ENCODE results near the gene C21orf58. TPM values are rescaled to one million over a fixed set of nuclear protein-coding genes. Genes with fewer than 3 reads are reported as not detected.

C21orf58 gene
- total and polyA plus RNA-seq, 2 experiments from 2014 or later: 2.6 to 6.8 TPM

DNA sequence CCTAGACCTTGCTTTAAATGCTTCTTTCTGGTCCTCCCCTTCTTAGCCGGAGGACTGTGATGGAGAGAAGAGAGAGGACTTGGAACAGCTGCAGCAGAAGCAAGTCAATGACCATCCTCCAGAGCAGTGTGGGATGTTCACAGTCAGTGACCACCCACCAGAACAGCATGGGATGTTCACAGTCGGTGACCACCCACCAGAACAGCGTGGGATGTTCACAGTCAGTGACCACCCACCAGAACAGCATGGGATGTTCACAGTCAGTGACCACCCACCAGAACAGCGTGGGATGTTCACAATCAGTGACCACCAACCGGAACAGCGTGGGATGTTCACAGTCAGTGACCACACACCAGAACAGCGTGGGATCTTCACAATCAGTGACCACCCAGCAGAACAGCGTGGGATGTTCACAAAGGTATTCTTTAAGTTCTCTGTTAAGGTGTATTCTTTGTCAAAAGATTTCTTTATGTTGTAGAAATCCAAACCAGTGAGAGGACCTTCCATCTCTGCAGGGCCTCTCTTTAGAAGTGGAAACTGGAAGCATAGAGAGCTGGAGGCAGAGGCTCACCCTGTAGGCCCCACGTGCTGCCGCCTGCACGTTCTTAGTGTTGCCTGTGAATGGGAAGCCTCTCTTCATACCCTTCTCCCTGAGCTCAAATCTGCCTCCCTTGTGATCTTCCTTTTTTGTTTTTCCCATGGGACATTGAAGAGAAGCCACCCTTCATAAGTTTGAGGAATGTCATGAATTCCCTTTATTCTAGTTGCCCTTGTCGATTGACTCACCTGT is 10.9 kb upstream of the C21orf58 start:
- no peak for TF ChIP-seq EZH2phosphoT487 (IDR thresholded peaks at IDR 0.05; ENCODE audit: low read depth, severe bottlenecking, unreplicated experiment)
- no peak for TF ChIP-seq EZH2 (IDR thresholded peaks at IDR 0.05; ENCODE audit: borderline replicate concordance)
- Histone ChIP-seq H3K27me3 (no peaks in the 10 kb centered on the region), H3K4me1 (ENCODE audit: insufficient read depth) (no peaks in the 10 kb centered on the region), H3K79me2 (peaks cover 26% of the 10 kb centered on the region), H3K27ac (no peak overlapping the region), H4K20me1 (ENCODE audit: insufficient read depth, poor library complexity, severe bottlenecking) (no peaks in the 10 kb centered on the region), H3K9me3 (ENCODE audit: low read depth) (no peaks in the 10 kb centered on the region), H2AFZ (no peak overlapping the region), H3K36me3 (replicated peaks; ENCODE audit: insufficient read depth, low read depth) (no peaks in the 10 kb centered on the region), H3K4me2 (no peak overlapping the region), H3K9me2 (replicated peaks; ENCODE audit: insufficient read depth) (no peaks in the 10 kb centered on the region), H3K4me3 (no peak overlapping the region)
- DNase-seq (ENCODE audit: low spot score): no peak
- WGBS (ENCODE audit: low lambda C conversion rate, missing lambda C conversion rate): 95% methylated on average over 12 of the region's 12 CpGs

DNA sequence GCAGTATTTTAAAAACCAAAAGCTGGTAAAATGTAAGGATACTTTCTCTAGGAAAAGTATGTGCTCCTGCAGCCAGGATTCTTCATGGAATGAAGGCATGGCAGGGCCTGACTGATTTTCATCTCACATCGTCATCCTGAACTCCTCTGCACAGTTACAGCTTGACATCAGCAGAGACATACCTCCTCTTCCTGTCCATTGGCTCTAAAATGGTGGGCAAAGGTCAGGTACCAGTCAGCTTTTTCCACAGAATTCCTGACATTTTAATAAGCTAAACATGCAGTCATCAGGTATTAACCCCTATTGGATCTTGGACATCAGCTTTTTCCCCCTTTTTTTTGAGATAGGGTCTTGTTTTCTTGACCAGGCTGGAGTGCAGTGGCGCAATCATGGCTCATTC is 6.1 kb upstream of the C21orf58 start:
- H3K36me3 ChIP-seq (replicated peaks; ENCODE audit: insufficient read depth, low read depth): no peaks in the 10 kb centered on the region
- H2AFZ ChIP-seq: no peak overlapping the region
- H3K4me2 ChIP-seq: no peak overlapping the region
- no peaks in the 10 kb centered on the region for H3K9me3 ChIP-seq (ENCODE audit: low read depth)
- no peak for DNase-seq (ENCODE audit: low spot score)
- no peaks in the 10 kb centered on the region for H4K20me1 ChIP-seq (ENCODE audit: insufficient read depth, poor library complexity, severe bottlenecking)
- TF ChIP-seq EZH2 (IDR thresholded peaks at IDR 0.05; ENCODE audit: borderline replicate concordance): no peak
- no peak for TF ChIP-seq EZH2phosphoT487 (IDR thresholded peaks at IDR 0.05; ENCODE audit: low read depth, severe bottlenecking, unreplicated experiment)
- TF ChIP-seq, protein P1, sequence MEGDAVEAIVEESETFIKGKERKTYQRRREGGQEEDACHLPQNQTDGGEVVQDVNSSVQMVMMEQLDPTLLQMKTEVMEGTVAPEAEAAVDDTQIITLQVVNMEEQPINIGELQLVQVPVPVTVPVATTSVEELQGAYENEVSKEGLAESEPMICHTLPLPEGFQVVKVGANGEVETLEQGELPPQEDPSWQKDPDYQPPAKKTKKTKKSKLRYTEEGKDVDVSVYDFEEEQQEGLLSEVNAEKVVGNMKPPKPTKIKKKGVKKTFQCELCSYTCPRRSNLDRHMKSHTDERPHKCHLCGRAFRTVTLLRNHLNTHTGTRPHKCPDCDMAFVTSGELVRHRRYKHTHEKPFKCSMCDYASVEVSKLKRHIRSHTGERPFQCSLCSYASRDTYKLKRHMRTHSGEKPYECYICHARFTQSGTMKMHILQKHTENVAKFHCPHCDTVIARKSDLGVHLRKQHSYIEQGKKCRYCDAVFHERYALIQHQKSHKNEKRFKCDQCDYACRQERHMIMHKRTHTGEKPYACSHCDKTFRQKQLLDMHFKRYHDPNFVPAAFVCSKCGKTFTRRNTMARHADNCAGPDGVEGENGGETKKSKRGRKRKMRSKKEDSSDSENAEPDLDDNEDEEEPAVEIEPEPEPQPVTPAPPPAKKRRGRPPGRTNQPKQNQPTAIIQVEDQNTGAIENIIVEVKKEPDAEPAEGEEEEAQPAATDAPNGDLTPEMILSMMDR (IDR thresholded peaks at IDR 0.05; ENCODE audit: poor library complexity): no peak
- H3K4me3 ChIP-seq: no peak overlapping the region
- no peaks in the 10 kb centered on the region for H3K9me2 ChIP-seq (replicated peaks; ENCODE audit: insufficient read depth)
- H3K4me1 ChIP-seq (ENCODE audit: insufficient read depth): peaks cover 12% of the 10 kb centered on the region
- no peaks in the 10 kb centered on the region for H3K27me3 ChIP-seq
- H3K79me2 ChIP-seq: peaks cover 67% of the 10 kb centered on the region
- 95% methylated on average over 2 of the region's 2 CpGs for WGBS (ENCODE audit: low lambda C conversion rate, missing lambda C conversion rate)
- no peak overlapping the region for H3K27ac ChIP-seq

DNA sequence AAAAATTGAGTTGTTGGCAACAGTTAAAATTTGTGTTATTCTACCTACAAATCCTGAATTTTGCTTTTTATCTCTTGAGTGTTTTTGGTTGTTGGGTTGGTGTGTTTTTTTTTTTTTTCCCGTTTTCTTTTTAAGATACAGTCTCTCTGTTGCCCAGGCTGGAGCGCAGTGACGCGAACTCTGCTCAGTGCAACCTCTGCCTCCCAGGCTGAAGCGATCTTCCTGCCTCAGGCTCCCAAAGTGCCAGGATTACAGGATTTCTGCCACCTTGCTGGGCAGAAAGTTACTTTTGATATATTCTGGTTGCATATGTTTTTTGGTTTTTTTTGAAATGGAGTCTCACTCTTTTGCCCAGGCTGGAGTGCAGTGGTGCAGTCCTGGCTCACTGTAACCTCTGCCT is 4.5 kb upstream of the C21orf58 start:
- H3K4me3 ChIP-seq: no peak overlapping the region
- no peak overlapping the region for H2AFZ ChIP-seq
- TF ChIP-seq, protein P1 (IDR thresholded peaks at IDR 0.05; ENCODE audit: poor library complexity): no peak
- TF ChIP-seq EZH2phosphoT487 (IDR thresholded peaks at IDR 0.05; ENCODE audit: low read depth, severe bottlenecking, unreplicated experiment) (no peak), EZH2 (IDR thresholded peaks at IDR 0.05; ENCODE audit: borderline replicate concordance) (no peak)
- WGBS (ENCODE audit: low lambda C conversion rate, missing lambda C conversion rate): 79% methylated on average over 5 of the region's 5 CpGs
- H3K27me3 ChIP-seq: no peaks in the 10 kb centered on the region
- no peaks in the 10 kb centered on the region for H3K36me3 ChIP-seq (replicated peaks; ENCODE audit: insufficient read depth, low read depth)
- no peaks in the 10 kb centered on the region for H3K9me2 ChIP-seq (replicated peaks; ENCODE audit: insufficient read depth)
- H4K20me1 ChIP-seq (ENCODE audit: insufficient read depth, poor library complexity, severe bottlenecking): no peaks in the 10 kb centered on the region
- H3K27ac ChIP-seq: no peak overlapping the region
- peaks cover 70% of the 10 kb centered on the region for H3K79me2 ChIP-seq
- H3K4me2 ChIP-seq: no peak overlapping the region
- no peak for DNase-seq (ENCODE audit: low spot score)
- H3K4me1 ChIP-seq (ENCODE audit: insufficient read depth): peaks cover 12% of the 10 kb centered on the region
- no peaks in the 10 kb centered on the region for H3K9me3 ChIP-seq (ENCODE audit: low read depth)

DNA sequence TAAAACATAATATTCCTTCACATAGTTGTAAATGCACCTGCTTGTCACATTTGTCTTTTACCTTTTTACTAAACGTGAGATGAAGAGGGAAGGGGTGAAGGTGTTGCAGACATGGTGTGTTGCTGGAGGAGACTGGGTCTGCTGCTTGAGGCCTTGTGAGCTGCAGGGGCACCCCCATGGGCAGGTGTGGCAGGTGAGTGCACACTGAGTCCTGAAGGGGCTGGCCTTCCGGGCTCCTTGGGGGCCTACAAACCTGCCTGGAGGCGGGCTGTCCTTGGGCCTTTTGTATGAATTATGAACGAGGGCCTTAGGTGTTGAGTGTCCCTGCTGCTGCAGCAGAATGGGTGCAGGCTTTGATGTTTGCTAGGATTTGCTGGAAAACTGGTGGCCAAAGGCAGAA is 4.0 kb upstream of the C21orf58 start:
- H3K27me3 ChIP-seq: no peaks in the 10 kb centered on the region
- TF ChIP-seq, protein P1 (IDR thresholded peaks at IDR 0.05; ENCODE audit: poor library complexity): no peak
- TF ChIP-seq EZH2phosphoT487 (IDR thresholded peaks at IDR 0.05; ENCODE audit: low read depth, severe bottlenecking, unreplicated experiment) (no peak), EZH2 (IDR thresholded peaks at IDR 0.05; ENCODE audit: borderline replicate concordance) (no peak)
- peaks cover 14% of the 10 kb centered on the region for H3K4me1 ChIP-seq (ENCODE audit: insufficient read depth)
- H3K4me2 ChIP-seq: no peak overlapping the region
- no peak overlapping the region for H3K27ac ChIP-seq
- H3K9me3 ChIP-seq (ENCODE audit: low read depth): no peaks in the 10 kb centered on the region
- no peaks in the 10 kb centered on the region for H3K9me2 ChIP-seq (replicated peaks; ENCODE audit: insufficient read depth)
- H3K36me3 ChIP-seq (replicated peaks; ENCODE audit: insufficient read depth, low read depth): no peaks in the 10 kb centered on the region
- no peak overlapping the region for H2AFZ ChIP-seq
- no peaks in the 10 kb centered on the region for H4K20me1 ChIP-seq (ENCODE audit: insufficient read depth, poor library complexity, severe bottlenecking)
- 97% methylated on average over 4 of the region's 4 CpGs for WGBS (ENCODE audit: low lambda C conversion rate, missing lambda C conversion rate)
- no peak for DNase-seq (ENCODE audit: low spot score)
- peaks cover 72% of the 10 kb centered on the region for H3K79me2 ChIP-seq
- H3K4me3 ChIP-seq: no peak overlapping the region
